Effector memory CD8-positive, alpha-beta T cell (primary cell): ENCODE data around the gene TCEAL1.
A peak's percentile ranks its signal among the peaks of the same experiment; 100 is the strongest.
"Not testable (repeated sequence)": the region's sequence is repeated elsewhere in the genome, so short reads cannot be mapped to it uniquely, and the experiment has no call there.

Source experiments
- ATAC-seq: fragments of 150-1000 bp; cut with Tn5 transposase; replicated peaks from 2 replicates; pipeline ENCODE4 v1.10.0; 2021; ENCODE audit warnings: mild to moderate bottlenecking, moderate library complexity
- DNase-seq, 3 experiments: peaks; one replicate each; pipeline ENCODE4 v3.0.0; 2021
- H3K27ac Mint-ChIP-seq, 2 donors: one replicate each; pipeline ENCODE4 v1.8.0; 2022; ENCODE audit warnings: mild to moderate bottlenecking in 2 of 2, mixed read lengths in 2 of 2, moderate library complexity in 2 of 2
- H3K27me3 Mint-ChIP-seq, 2 donors: one replicate each; pipeline ENCODE4 v1.8.0; 2022; ENCODE audit warnings: mixed read lengths in 2 of 2
- H3K36me3 Mint-ChIP-seq: one replicate; pipeline ENCODE4 v1.8.0; 2022; ENCODE audit warnings: mild to moderate bottlenecking, moderate library complexity, mixed read lengths; ENCODE audit not compliant: insufficient read depth
- H3K4me1 Mint-ChIP-seq, 2 donors: one replicate each; pipeline ENCODE4 v1.8.0; 2022; ENCODE audit warnings: low read depth in 2 of 2, mixed read lengths in 2 of 2
- H3K4me3 Mint-ChIP-seq, 2 donors: one replicate each; pipeline ENCODE4 v1.8.0; 2022; ENCODE audit warnings: mild to moderate bottlenecking in 2 of 2, mixed read lengths in 2 of 2, moderate library complexity in 2 of 2
- H3K9me3 Mint-ChIP-seq, 2 donors: one replicate each; pipeline ENCODE4 v1.8.0; 2022; ENCODE audit warnings: mixed read lengths in 2 of 2

The TCEAL1 gene

DNA sequence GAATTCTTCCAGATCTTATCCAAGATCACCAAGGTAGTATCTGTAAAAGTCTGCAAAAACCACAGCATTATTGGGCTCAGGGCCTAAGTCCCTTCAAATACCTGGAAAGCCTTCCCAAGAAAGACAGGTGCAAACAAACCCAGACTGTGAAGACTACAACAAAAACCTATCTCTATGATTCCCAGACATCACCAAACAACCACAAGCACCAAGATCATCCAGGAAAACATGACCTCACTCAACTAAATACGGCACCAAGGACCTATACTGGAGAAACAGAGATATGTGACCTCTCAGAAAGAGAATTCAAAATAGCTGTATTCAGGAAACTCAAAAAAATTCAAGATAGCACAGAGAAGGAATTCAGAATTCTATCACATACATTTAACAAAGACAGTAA, 15.3 kb downstream of the TCEAL1 start:
- no peaks in the 10 kb centered on the region for H3K4me1 Mint-ChIP-seq
- no peaks in the 10 kb centered on the region for H3K36me3 Mint-ChIP-seq
- ATAC-seq (no peak), DNase-seq (no peak)
- H3K4me3 Mint-ChIP-seq, result no peak overlapping the region
- peaks cover 0 to 15% of the 10 kb centered on the region in 2 donors for H3K27me3 Mint-ChIP-seq
- no peak overlapping the region for H3K27ac Mint-ChIP-seq
- no peaks in the 10 kb centered on the region for H3K9me3 Mint-ChIP-seq

DNA sequence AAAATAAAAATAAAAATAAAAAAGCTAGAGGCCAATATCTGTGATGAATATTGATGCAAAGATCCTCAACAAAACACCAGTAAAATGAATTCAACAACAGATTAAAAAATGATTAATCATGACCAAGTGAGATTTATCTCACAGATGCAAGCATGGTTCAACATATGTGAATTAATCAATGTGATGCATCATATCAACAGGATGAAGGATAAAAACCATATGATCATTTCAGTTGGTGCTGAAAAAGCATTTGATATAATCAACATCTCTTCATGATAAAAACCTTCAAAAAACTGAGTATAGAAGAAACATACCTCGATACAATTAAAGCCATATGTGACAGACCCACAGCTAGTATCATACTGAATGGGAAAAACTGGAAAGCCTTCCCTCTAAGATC, 18.9 kb downstream of the TCEAL1 start:
- H3K4me1 Mint-ChIP-seq, result no peaks in the 10 kb centered on the region
- DNase-seq (no peak), ATAC-seq (no peak)
- H3K9me3 Mint-ChIP-seq, result no peaks in the 10 kb centered on the region
- no peaks in the 10 kb centered on the region for H3K36me3 Mint-ChIP-seq
- H3K4me3 Mint-ChIP-seq, result no peak overlapping the region
- no peak overlapping the region for H3K27ac Mint-ChIP-seq
- H3K27me3 Mint-ChIP-seq, result peaks cover 0 to 15% of the 10 kb centered on the region in 2 donors

DNA sequence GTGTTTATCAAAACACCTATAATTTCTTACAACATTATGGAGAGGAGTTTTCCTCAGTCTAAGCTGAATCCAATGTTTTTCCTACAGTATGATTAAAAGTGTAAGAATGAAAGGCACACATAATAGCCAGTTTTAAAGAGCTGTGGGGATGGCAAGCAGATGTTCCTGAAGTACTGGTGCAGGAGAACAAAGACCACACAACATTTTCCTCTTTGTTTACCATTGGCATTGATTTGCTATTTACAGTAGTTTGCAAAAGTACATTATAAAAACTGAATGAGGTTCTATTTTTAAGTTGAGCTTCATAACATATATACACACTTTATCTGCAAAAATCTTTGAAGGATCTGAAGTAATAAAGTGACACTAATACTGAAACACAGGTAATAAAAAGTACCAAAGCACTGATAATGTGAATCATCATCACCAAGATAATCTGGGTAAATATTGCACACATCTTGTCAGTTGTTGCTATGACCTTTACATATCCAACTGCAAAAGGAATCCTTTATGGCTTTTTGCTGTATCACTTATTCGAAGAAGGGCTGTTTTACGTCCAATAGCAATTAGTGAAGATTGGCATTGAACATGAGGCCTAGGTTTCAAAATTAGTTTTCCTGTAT, 22.5 kb downstream of the TCEAL1 start:
- H3K27ac Mint-ChIP-seq, result no peak overlapping the region
- ATAC-seq (no peak), DNase-seq (no peak)
- H3K9me3 Mint-ChIP-seq, result no peaks in the 10 kb centered on the region
- H3K36me3 Mint-ChIP-seq, result no peaks in the 10 kb centered on the region
- no peaks in the 10 kb centered on the region for H3K27me3 Mint-ChIP-seq
- no peaks in the 10 kb centered on the region for H3K4me1 Mint-ChIP-seq
- H3K4me3 Mint-ChIP-seq, result no peak overlapping the region

DNA sequence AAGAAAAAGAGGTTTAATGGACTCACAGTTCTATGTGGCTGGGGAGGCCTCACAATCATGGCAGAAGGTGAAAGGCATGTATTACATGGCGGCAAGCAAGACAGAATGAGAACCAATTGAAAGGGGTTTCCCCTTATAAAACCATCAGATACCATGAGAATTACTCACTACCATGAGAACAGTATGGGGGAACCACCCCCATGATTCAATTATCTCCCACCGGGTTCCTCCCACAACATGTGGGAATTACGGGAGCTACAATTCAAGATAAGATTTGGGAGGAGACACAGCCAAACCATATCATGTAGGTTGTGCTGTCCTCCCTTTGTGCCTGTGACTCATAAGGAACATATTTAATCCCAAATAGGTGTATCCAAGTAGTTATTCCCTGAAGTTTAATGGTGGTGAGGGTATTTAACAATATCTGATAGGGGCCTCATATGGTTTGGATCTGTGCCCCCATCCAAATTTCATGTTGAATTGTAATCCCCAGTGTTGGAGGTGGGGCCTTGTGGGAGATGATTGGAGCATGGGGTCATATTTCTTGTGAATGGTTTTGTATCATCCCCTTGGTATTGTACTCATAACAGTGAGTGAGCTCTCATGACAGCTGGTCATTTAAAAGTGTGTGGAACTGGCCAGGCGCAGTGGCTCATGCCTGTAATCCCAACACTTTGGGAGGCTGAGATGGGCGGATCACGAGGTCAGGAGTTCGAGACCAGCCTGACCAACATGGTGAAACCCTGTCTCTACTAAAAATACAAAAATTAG, 26.6 kb downstream of the TCEAL1 start:
- not testable (repeated sequence) for ATAC-seq, H3K4me1 Mint-ChIP-seq, H3K4me3 Mint-ChIP-seq, H3K27ac Mint-ChIP-seq, H3K36me3 Mint-ChIP-seq, DNase-seq, H3K9me3 Mint-ChIP-seq
- peaks cover 0 to 11% of the 10 kb centered on the region in 2 donors for H3K27me3 Mint-ChIP-seq

DNA sequence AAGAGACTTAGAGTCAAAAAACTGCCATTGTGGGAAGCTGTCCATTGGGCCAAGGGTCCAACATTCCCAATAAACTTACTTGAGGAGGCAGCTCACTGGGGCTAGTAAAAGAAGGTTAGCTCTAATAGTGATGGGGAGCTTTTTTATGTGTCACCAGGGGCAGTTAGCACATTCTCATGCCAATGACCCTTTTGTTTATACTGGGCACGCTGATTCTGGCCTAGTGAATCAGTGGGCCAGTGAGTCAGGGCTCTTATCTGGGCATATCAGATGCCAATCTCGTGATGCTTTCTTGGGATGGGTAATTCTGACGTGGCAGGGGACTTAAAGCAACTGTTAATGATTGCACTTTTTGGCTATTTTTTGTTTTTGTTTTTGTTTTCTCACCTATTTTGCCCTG, 27.8 kb downstream of the TCEAL1 start:
- no peaks in the 10 kb centered on the region for H3K4me1 Mint-ChIP-seq
- no peak overlapping the region for H3K27ac Mint-ChIP-seq
- ATAC-seq (no peak), DNase-seq (no peak)
- H3K27me3 Mint-ChIP-seq, result peaks cover 0 to 11% of the 10 kb centered on the region in 2 donors
- H3K9me3 Mint-ChIP-seq, result no peaks in the 10 kb centered on the region
- no peaks in the 10 kb centered on the region for H3K36me3 Mint-ChIP-seq
- H3K4me3 Mint-ChIP-seq, result no peak overlapping the region

DNA sequence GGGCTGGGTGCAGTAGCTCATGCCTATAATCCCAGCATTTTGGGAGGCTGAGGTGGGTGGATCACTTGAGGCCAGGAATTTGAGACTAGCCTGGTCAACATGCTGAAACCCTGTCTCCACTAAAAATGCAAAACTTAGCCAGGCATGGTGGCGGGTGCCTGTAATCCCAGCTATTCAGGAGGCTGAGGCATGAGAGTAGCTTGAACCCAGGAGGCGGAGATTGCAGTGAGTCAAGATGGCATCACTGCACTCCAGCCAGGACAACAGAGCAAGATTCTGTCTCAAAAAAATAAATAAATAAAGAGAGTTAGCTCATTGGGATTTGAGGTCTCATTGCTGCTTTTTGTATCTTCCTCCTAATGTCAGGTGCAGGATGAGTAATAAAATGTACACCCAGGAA, 28.3 kb downstream of the TCEAL1 start:
- ATAC-seq, H3K36me3 Mint-ChIP-seq, H3K4me3 Mint-ChIP-seq, H3K9me3 Mint-ChIP-seq, DNase-seq, H3K27ac Mint-ChIP-seq, H3K4me1 Mint-ChIP-seq: not testable (repeated sequence)
- H3K27me3 Mint-ChIP-seq, result peaks cover 0 to 11% of the 10 kb centered on the region in 2 donors

DNA sequence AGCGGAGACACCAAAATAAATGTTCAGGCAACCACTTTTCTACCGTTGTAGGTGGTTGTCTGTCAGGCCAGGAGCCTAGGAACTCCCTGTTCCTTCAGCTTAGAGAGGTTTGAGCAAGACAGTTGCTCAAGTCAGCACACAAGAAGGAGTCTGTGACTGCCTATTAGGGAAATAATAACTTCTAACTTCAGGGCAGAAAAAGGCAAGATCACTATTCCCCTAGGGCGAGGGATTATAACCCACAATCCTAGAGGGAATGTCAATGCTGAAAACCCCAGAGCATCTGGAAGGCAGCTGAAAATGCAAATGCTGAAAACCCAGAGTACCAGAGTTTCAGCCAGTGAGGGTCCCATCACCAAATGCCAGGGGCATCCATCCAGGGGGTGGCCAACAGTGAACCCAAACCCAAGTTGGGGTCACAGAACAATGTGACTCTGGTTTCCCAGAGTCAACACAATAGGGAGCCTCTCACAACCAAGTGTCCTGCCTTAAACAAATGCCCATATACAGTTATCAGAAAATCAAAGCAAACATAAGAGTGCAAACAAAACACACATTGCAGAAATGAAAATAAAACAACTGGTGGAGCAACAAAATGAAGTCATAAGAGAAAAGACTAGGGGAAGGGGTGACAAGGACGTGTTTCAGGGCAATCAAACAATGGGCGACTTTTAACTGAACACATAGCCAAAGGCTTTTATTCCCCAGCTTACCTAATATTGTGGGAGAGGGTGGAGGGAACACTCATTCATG, 30.1 kb downstream of the TCEAL1 start:
- Mint-ChIP-seq H3K4me3 (no peak overlapping the region), H3K4me1 (no peaks in the 10 kb centered on the region), H3K9me3 (no peaks in the 10 kb centered on the region), H3K27ac (no peak overlapping the region), H3K27me3 (peaks cover 2 to 14% of the 10 kb centered on the region in 2 donors), H3K36me3 (no peaks in the 10 kb centered on the region)
- ATAC-seq (no peak), DNase-seq (no peak)

DNA sequence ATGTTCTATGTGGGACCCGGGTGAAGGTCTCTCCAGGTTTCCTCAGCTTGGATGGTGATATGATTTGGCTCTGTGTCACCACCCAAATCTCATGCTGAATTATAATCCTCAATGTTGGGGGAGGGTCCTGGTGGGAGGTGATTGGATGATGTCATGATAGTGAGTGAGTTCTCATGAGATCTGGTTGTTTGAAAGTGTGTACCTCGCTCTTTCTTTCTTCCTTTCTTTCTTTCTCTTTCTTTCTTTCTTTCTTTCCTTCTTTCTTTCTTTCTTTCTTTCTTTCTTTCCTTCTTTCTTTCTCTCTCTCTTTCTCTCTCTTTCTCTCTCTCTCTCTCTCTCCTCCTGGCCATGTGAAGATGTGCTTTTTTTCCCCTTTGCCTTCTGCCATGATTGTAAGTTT, 30.7 kb downstream of the TCEAL1 start:
- not testable (repeated sequence) for H3K36me3 Mint-ChIP-seq, ATAC-seq, H3K4me3 Mint-ChIP-seq, DNase-seq, H3K9me3 Mint-ChIP-seq, H3K4me1 Mint-ChIP-seq
- Mint-ChIP-seq H3K27ac (peak overlapping the region in 1 of 2 donors; percentile 63), H3K27me3 (peaks cover 7 to 20% of the 10 kb centered on the region in 2 donors)

DNA sequence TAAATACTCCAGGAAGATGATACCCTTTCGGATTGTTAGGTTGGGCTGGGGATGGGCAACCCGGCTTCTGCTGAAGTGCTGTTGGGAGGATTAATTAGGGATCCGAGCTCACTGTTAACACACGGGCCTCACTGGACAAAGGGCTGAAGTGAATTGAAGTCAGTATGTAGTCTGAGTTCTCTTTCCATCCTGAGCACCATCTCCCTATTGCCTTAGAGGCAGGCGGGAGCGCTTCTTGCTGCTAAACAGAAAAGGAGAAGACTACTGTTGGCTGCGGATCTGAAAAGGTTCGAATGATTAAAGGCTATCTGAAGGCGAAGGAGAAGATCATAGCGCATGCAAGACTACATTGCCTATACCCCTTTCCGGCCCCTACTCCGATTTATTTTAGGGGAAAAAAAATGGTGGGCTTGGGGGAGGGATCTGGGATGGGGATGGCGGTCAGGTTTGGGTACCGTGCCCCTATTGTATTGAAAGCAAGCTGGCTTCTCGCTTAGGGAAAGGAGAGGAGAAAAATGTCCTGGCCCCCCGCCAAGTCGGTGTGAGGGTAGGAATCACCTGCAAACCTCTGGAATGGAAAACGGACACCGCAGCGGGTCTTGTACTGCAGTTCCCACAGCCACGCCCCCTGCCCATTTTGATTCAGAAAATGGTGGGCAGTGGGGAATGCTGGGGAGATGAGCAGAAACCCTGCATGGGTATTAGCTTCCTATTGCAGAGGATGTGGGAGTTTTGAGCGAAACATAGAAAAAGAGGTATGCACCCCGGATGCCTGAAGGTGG, 35.4 kb downstream of the TCEAL1 start:
- H3K9me3 Mint-ChIP-seq, result no peaks in the 10 kb centered on the region
- DNase-seq (no peak), ATAC-seq (no peak)
- no peaks in the 10 kb centered on the region for H3K4me1 Mint-ChIP-seq
- H3K27me3 Mint-ChIP-seq, result peaks cover 7 to 23% of the 10 kb centered on the region in 2 donors
- H3K36me3 Mint-ChIP-seq, result no peaks in the 10 kb centered on the region
- H3K4me3 Mint-ChIP-seq, result no peak overlapping the region
- H3K27ac Mint-ChIP-seq, result no peak overlapping the region

DNA sequence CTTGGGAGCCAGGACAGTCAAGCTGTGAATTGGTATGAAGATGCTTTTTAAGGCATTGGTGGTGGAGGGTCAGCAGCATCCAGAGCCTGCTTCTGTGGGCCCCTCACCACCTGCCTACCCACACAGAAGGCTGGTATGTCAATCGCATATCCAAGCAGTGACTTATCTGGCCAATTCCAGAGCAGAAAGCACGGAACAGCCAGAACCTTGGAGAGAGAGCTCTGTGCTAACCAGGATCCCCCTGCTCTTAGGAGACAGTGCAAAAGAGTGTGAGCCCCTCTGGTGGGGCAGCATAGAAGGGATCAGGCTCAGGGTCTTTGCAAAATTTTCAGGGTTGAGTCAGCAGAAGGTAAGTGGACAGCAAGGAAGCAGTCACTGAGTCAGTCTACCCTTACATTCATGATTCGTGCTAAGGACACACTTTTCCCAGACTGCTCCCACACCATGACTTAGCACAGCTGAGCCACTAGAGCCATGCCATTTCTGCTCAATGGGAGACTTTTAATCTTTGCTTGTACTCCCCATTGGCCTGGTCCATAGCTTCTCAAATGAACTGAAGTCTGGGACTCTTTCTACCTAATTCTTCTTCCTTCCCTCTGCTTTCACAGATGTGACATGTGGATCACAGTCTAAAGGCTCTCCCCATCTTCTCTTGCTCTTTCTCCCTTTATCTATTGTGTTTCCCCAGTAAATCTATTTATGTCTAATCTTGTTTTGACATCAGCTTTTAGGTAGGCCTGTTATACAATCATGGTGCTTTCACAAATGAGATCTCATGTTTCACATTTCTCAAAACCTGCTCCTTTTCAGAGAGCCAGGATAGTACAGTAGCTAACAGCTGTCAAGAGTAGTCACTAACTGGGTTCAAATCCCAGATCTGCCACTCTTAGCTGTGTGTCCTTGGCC, 37.7 kb downstream of the TCEAL1 start:
- Mint-ChIP-seq H3K36me3 (no peaks in the 10 kb centered on the region), H3K27ac (no peak overlapping the region), H3K27me3 (peaks cover 7 to 12% of the 10 kb centered on the region in 2 donors), H3K4me3 (no peak overlapping the region), H3K4me1 (no peaks in the 10 kb centered on the region), H3K9me3 (no peaks in the 10 kb centered on the region)
- DNase-seq (no peak), ATAC-seq (no peak)

DNA sequence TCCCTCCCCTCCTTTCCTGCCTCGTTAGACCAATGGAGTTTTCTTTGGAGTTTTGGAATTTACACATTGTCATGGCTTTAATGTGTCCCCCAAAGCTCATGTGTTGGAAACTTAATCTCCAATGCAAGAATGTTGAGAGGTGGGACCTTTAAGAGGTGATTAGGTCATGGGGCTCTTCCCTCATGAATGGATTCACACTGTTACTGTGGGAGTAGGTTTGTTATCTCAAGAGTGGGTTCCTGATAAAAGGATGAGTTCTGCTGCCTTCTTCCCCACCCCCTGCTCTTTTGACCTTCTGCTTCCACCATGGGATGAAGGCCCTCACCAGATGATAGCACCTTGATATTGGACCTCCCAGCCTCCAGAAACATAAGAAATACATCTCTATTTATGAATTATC, 41.0 kb downstream of the TCEAL1 start:
- DNase-seq (no peak), ATAC-seq (no peak)
- Mint-ChIP-seq H3K4me3 (no peak overlapping the region), H3K27me3 (peaks cover 0 to under 1% of the 10 kb centered on the region in 2 donors), H3K4me1 (no peaks in the 10 kb centered on the region), H3K27ac (no peak overlapping the region), H3K9me3 (no peaks in the 10 kb centered on the region), H3K36me3 (no peaks in the 10 kb centered on the region)

DNA sequence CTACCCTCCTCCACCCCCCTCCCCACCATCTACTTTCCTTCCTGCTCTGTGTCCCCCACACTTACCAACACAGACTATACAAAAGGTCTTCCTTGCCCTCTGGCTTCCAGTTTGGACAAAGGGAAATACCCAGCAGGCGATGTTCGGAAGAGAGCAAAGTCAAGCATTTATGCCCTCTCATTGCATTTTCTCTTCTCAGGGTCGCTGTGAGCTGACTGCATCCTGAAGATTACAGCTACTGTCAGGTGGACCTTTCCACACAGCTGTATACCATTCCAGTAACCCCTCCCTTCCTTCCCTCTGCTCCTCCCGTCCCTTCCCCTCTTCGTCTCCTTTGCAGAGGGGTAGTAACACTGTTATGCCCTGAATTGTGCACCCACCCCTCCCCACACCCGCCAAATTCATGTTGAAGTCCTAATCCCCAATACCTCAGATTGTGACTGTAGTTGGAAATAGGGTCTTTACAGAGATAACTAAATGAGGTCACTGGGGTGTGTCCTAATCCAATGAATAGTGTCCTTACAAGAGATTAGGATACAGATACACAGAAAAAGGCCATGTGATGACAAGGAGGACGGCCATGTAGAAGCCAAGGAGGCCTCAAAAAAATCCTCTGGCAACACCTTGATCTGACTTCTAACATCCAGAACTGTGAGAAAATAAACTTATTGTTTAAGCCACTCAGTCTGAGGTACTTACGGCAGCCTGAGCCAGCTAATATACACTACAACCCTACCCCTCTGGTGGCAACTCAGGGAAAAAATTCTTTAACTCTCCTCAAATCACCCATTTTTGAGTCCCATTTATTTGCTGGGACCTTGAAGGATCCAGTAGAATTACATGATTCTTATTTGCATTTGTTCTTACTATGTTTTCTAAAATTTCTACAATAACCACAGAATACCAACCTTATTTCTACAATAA, 46.0 kb downstream of the TCEAL1 start:
- no peak overlapping the region for H3K4me3 Mint-ChIP-seq
- H3K27ac Mint-ChIP-seq, result peak overlapping the region in 1 of 2 donors; percentile 10
- H3K9me3 Mint-ChIP-seq, result no peaks in the 10 kb centered on the region
- peaks cover 47% of the 10 kb centered on the region for H3K36me3 Mint-ChIP-seq
- H3K4me1 Mint-ChIP-seq, result peaks cover 0 to 3% of the 10 kb centered on the region in 2 donors
- no peak for ATAC-seq
- DNase-seq, result no peak
- H3K27me3 Mint-ChIP-seq, result no peaks in the 10 kb centered on the region
